ENCODE measurements around the gene KCNQ1. TPM values are rescaled to one million over a fixed set of nuclear protein-coding genes. Genes with fewer than 3 reads are reported as not detected.

Gene KCNQ1
- total and polyA plus RNA-seq, 9 donors = 1.4 to 17.2 (median 3.8) TPM

GRCh38 chr11:2732940-2733628 lies 288.3 kb downstream of the KCNQ1 start:
- intact Hi-C loops (cut with DNase I) = no loop called here
- WGBS, 3 donors = 88 to 96% (median 95%) methylated on average over 11 to 12 of the region's 12 CpGs
- no peaks in the 10 kb centered on the region for H3K9me3 ChIP-seq
- peak in 1 of 5 donors; percentile 12 for DNase-seq
- no peak overlapping the region for H3K27ac ChIP-seq
- TF ChIP-seq EP300 (IDR thresholded peaks at IDR 0.05) (no peak), POLR2A (IDR thresholded peaks at IDR 0.05) (no peak), CTCF (IDR thresholded peaks at IDR 0.05) (no peak)
- H3K27me3 ChIP-seq = no peaks in the 10 kb centered on the region
- no peaks in the 10 kb centered on the region for H3K36me3 ChIP-seq
- H3K4me3 ChIP-seq = no peak overlapping the region
- no peaks in the 10 kb centered on the region for H3K4me1 ChIP-seq (ENCODE audit: insufficient read depth)

GRCh38 chr11:2734181-2735052 lies 289.6 kb downstream of the KCNQ1 start:
- H3K4me1 ChIP-seq (ENCODE audit: insufficient read depth) = no peaks in the 10 kb centered on the region
- H3K9me3 ChIP-seq = no peaks in the 10 kb centered on the region
- no peaks in the 10 kb centered on the region for H3K27me3 ChIP-seq
- H3K36me3 ChIP-seq = no peaks in the 10 kb centered on the region
- H3K27ac ChIP-seq = no peak overlapping the region
- no peak overlapping the region for H3K4me3 ChIP-seq
- TF ChIP-seq POLR2A (IDR thresholded peaks at IDR 0.05) (no peak), EP300 (IDR thresholded peaks at IDR 0.05) (no peak), CTCF (IDR thresholded peaks at IDR 0.05) (no peak)
- intact Hi-C loops (cut with DNase I) = no loop called here
- peak in 1 of 5 donors; percentile 33 for DNase-seq
- 85 to 89% (median 87%) methylated on average over 29 to 32 of the region's 32 CpGs for WGBS, 3 donors

- Histone ChIP-seq H3K27me3 (no peaks in the 10 kb centered on the region), H3K27ac (no peak overlapping the region), H3K9me3 (no peaks in the 10 kb centered on the region), H3K4me1 (ENCODE audit: insufficient read depth) (no peaks in the 10 kb centered on the region), H3K36me3 (no peaks in the 10 kb centered on the region), H3K4me3 (no peak overlapping the region)
- 92 to 96% (median 96%) methylated on average over 12 of the region's 12 CpGs for WGBS, 3 donors
- TF ChIP-seq CTCF (IDR thresholded peaks at IDR 0.05) = no peak
- intact Hi-C loops (cut with DNase I) = no loop called here
- no peak for DNase-seq
These were observed 290.3 kb downstream of the KCNQ1 start for GRCh38 chr11:2735053-2735589.

- Histone ChIP-seq H3K9me3 (no peaks in the 10 kb centered on the region), H3K4me3 (no peak overlapping the region), H3K27me3 (no peaks in the 10 kb centered on the region), H3K4me1 (ENCODE audit: insufficient read depth) (peaks cover 8% of the 10 kb centered on the region), H3K36me3 (no peaks in the 10 kb centered on the region), H3K27ac (no peak overlapping the region)
- intact Hi-C loops (cut with DNase I) = no loop called here
- TF ChIP-seq CTCF (IDR thresholded peaks at IDR 0.05) = no peak
- TF ChIP-seq POLR2A (IDR thresholded peaks at IDR 0.05) = no peak
- TF ChIP-seq EP300 (IDR thresholded peaks at IDR 0.05) = no peak
- 93 to 96% (median 93%) methylated on average over 17 to 21 of the region's 21 CpGs for WGBS, 3 donors
- DNase-seq = no peak
These were observed 291.9 kb downstream of the KCNQ1 start for GRCh38 chr11:2736577-2737225.
